Activated CD8-positive, alpha-beta memory T cell treated with anti-CD3 and anti-CD28 coated beads for 24 hours (primary cell): ENCODE results near the gene CHRM4.
"Not testable (repeated sequence)": the region's sequence is repeated elsewhere in the genome, so short reads cannot be mapped to it uniquely, and the experiment has no call there.

Experiments
- DNase-seq: peaks from one replicate; pipeline ENCODE4 v3.0.0-alpha.2; 2020

Gene CHRM4

GRCh38 chr11:46381819-46382645 is 9.5 kb downstream of the CHRM4 start:
- peak; percentile 71 for DNase-seq

- no peak for DNase-seq
Observed at GRCh38 chr11:46381048-46381818, 10.3 kb downstream of the CHRM4 start, which contains the start of gene MDK. MDK (plus strand) TSS chr11:46381669; CDS start chr11:46382058, 389 bp downstream.

GRCh38 chr11:46380340-46381047 is 11.1 kb downstream of the CHRM4 start:
- peak; percentile 87 for DNase-seq

GRCh38 chr11:46379482-46380293 is 11.9 kb downstream of the CHRM4 start:
- not testable (repeated sequence) for DNase-seq

- DNase-seq, result no peak
Observed at GRCh38 chr11:46378811-46379481, 12.6 kb downstream of the CHRM4 start.

- DNase-seq, result no peak
Observed at GRCh38 chr11:46378296-46378695, 13.3 kb downstream of the CHRM4 start.

- no peak for DNase-seq
Observed at GRCh38 chr11:46377831-46378230, 13.7 kb downstream of the CHRM4 start.

- no peak for DNase-seq
Observed at GRCh38 chr11:46377290-46377689, 14.3 kb downstream of the CHRM4 start.

- DNase-seq, result no peak
Observed at GRCh38 chr11:46376258-46377050, 15.1 kb downstream of the CHRM4 start.

GRCh38 chr11:46375392-46376101 is 16.0 kb downstream of the CHRM4 start:
- no peak for DNase-seq

GRCh38 chr11:46374815-46375214 is 16.8 kb downstream of the CHRM4 start:
- DNase-seq, result no peak

- DNase-seq, result no peak
Observed at GRCh38 chr11:46373787-46374740, 17.5 kb downstream of the CHRM4 start.

GRCh38 chr11:46372501-46372900 is 19.1 kb downstream of the CHRM4 start:
- not testable (repeated sequence) for DNase-seq

GRCh38 chr11:46372086-46372485 is 19.5 kb downstream of the CHRM4 start:
- DNase-seq, result no peak

GRCh38 chr11:46371262-46371661 is 20.3 kb downstream of the CHRM4 start:
- not testable (repeated sequence) for DNase-seq

- no peak for DNase-seq
Observed at GRCh38 chr11:46370253-46370652, 21.3 kb downstream of the CHRM4 start.

GRCh38 chr11:46369458-46370152 is 22.0 kb downstream of the CHRM4 start:
- peak; percentile 83 for DNase-seq

- no peak for DNase-seq
Observed at GRCh38 chr11:46367916-46368267, 23.7 kb downstream of the CHRM4 start.
